HG02938 (cell line): ENCODE measurements around the gene UROS.

ENCODE experiments used
- ATAC-seq: cut with Tn5 transposase; IDR thresholded peaks from one replicate; pipeline ENCODE4 v1.9.1; 2021; ENCODE audit warnings: mild to moderate bottlenecking, moderate library complexity; ENCODE audit not compliant: unreplicated experiment

UROS gene

DNA sequence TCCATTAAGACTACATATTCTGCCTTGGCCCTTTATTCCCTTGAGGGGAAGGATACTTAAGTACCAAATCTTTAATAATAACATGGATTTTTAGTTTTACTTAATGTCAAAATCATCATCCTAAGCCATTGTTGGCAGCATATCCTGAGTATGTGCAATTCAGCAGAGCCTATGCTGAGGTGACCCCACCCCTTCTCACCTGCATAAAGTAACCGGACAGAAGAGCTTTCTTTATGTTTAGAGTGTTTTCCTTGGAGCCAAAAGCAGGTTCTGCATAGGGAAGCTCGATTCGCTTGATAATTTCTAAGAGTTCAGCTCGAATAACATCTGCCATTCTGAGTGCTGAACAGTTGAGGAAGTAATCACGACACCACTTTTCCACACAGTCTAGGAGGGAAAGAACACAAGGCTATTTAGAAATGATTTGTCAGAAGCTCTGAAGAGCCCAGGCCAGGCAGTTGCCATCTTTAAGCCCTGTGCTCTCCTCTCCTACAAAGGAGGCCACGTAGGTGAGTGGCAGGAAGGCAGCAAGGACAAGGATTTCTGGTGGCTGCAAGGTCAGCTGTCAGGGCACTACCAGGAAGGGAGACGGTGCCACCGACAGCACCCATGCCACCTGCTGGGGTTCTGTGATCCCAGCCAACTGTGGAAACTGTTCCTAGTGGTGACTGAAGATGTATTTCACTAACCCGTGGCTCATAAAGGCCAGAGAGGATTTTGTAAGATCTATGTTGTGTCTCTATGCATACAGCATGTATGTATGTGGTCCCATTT lies 15.9 kb upstream of the UROS start:
- ATAC-seq: no peak

DNA sequence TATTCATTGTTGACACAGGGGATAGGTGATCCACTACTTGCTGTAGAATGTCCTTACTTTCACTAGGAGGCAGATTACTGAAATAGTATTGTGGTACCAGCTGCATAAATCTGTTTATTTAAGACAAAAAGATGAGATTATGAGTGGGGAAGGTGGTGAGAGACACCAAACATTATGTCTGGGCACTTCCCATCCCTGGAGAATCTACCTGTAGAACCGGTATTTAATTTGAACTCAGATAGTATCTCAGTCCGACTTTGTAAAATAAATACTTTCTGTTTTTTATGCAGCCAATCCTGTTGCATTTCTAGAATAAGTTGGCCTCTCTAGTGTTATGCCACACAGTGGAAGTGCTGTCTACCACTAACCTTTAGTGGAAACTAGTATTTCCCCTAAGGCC lies 13.7 kb upstream of the UROS start:
- ATAC-seq: no peak

DNA sequence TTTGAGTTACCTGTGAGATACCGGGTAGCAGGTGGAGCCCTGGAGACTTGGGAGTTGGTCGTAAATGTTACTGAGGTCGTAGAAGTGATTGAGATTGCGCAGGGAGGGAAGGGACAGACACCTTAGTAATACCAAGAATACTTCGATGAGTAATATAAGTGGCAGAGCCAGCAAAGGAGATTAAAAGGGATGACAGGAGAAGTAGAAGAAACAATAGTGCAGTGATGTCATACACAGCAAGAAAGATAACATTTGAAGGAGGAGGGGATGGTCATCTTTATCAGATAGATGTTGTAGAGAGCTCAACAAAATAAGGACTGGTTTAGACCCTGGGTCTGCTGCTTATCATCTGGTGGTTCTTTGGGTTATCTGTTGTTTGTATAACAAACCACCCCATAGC lies 5.3 kb upstream of the UROS start:
- no peak for ATAC-seq

GRCh38 chr10:125827133-125827532 lies 4.1 kb upstream of the UROS start:
- no peak for ATAC-seq

- ATAC-seq: no peak
Observed at GRCh38 chr10:125824736-125825135, 1.7 kb upstream of the UROS start.

DNA sequence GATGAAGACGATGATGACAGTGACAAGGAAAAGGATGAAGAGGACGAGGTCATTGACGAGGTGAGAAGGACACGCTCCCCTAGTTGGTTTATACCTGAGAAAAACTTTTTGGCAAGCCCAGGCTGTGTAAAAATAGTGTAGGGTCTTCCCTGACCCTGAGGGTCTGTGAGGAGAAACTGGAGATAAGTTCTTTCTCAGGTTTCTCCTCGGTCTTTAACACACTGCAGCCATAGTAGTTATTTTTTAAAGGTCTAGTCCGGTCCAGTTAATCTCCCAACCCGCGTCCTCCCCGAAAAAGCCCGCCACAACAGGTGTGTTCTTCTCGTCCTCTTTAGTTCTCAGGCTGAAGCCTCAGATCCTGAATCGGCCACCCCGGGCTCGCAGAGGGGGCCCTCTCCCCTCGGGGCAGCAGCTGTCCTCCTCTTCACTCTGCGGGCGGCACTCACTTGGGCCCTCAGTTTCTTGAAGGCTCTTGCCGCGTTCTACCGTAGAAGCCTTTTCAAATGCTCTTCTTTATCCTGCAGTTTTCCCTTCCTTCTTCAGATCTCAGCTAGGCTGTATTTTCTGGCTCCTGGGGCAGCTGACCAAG lies 699 bp upstream of the UROS start:
- peak; percentile 3 for ATAC-seq

DNA sequence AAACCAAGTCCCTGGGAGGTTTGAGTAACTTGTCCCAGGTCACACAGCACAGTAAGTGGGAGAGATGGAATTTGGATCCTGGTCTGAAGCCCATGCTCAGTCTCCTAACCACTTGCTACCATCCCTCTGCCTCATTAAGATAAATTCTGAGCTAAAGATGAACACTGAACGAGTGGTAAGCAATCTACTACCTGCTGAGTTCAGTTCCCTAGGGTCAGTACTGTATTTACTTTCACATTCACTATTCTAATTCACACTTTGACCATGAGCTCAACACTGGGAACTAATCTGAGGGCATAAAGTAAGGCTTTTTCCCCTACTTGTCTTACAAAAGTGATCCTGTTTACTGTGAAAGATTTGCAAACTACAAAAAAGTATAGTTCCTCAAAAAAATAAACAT lies 2.4 kb downstream of the UROS start:
- ATAC-seq: peak; percentile 56

- ATAC-seq: no peak
Observed at GRCh38 chr10:125817337-125817946, 5.6 kb downstream of the UROS start.

DNA sequence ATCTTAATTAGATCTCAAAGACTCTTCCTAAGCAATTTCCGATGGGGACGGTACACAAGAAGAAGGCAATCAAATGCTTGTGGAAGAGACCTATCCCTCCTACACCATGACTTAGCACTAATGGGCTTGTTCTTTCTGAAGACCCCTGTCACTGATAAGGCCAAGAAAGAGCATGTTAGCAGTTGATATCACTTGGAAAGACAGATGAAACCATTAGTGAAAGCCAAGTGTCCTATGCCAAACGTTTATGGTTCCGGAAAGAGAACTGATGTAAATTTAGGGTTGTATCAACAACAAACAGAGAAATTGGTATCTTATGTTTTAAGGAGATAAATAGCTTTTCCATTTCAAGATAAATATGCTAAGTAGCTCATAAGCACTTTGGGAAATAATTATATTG lies 6.5 kb downstream of the UROS start:
- no peak for ATAC-seq

DNA sequence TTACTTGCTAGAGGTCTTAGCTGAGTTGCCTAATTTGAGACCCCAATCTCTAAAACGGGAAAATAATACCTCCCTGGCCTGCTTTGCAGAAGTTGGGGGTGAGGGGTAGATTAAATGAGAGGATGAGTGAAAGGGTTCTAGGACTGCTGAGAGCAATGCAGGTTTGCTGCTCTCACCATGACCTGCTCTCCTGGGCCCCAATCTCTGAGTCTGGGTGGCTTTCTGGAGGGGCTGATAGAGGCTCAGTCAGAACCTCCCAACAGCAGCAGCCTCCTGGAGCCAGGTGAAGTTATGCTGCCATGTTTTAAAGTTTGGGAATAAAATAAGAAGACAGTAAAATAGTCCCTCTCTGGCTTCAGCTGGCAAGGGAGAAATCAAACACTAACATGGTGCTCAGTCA lies 7.3 kb downstream of the UROS start:
- ATAC-seq: no peak

- ATAC-seq: no peak
Observed at GRCh38 chr10:125812128-125812750, 10.8 kb downstream of the UROS start.

GRCh38 chr10:125811251-125811650 lies 11.8 kb downstream of the UROS start:
- no peak for ATAC-seq

GRCh38 chr10:125808047-125808446 lies 15.0 kb downstream of the UROS start:
- ATAC-seq: no peak

- no peak for ATAC-seq
Observed at GRCh38 chr10:125802739-125803138, 20.3 kb downstream of the UROS start.

DNA sequence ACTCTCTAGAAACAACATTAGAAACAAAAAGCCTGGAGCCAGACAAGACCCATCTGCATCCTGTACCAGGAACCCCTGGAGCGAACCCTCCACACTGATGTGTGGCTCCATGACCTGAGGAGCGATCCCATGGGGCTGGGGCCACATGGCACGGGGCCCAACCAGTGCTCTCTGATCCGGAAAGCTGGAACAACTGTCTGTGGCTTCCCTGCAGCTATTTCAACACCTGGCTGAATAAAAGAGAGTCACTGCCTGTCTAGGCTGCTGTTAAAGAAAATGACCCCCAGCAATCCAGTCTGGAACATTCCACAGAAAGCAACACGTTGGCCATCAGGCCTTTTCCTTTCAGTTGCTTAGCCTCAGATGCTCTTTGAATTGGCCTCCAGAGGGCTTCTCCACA lies 20.9 kb downstream of the UROS start:
- ATAC-seq: no peak

- ATAC-seq: no peak
Observed at GRCh38 chr10:125801574-125801973, 21.5 kb downstream of the UROS start.

GRCh38 chr10:125799451-125800182 lies 23.4 kb downstream of the UROS start:
- ATAC-seq: no peak

DNA sequence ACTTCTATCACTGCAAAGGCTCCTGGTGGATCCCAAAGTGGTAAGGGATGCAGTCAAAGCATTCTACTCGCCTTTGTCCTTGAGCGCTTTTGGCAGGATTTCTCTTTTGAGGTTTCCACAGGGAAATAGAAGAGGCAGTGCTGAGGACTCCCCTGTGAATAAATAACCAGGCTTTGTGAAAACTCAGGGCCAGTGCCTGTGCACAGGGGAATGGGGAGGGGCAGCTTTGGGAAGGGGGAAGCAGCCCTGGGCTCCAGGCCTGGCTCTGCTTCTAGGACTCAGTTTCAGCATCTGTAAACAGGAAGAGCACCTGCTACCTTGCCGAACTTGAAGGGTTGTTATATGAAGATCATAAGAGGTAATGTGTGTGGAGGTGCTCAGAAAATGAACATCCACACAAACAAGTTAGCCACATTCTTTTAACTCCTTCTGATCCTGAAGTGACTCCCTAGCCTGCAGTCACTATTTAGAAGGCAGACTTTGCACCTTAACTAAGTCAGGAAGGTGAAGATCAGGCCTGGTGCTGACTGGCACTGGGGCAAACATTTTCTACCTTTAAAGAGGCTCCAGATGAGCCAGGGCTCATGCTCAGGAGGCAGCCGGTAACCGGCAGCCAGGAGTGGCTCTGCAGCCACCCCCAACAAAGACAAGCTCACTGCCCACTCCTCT lies 24.9 kb downstream of the UROS start:
- ATAC-seq: no peak

GRCh38 chr10:125797424-125797823 lies 25.6 kb downstream of the UROS start:
- no peak for ATAC-seq

GRCh38 chr10:125795637-125796190 lies 27.3 kb downstream of the UROS start:
- no peak for ATAC-seq
